SK-N-SH treated with all-trans-retinoic acid at 6 μM for 48 hours (cell line): ENCODE data around the gene F13B.

Experiments
- CREB5 ChIP-seq: fragments of 250-450 bp; sonication (Bioruptor Pico); IDR thresholded peaks from 2 replicates; pipeline ENCODE4 v1.5.1; 2020; ENCODE audit warnings: low read depth, mild to moderate bottlenecking, moderate library complexity
- ESRRG ChIP-seq: fragments of 250-450 bp; sonication (Bioruptor Pico); IDR thresholded peaks from 2 replicates; pipeline ENCODE4 v1.6.1; 2021; ENCODE audit warnings: mild to moderate bottlenecking
- SNAI2 ChIP-seq: fragments of 250-450 bp; sonication (Bioruptor Pico); IDR thresholded peaks from 2 replicates; pipeline ENCODE4 v1.5.0; 2020; ENCODE audit warnings: mild to moderate bottlenecking, moderate library complexity
- ZC3H10 ChIP-seq: fragments of 250-450 bp; sonication (Bioruptor Pico); IDR thresholded peaks from 2 replicates; pipeline ENCODE4 v1.5.1; 2021; ENCODE audit warnings: mild to moderate bottlenecking, moderate library complexity
- ZFP3 ChIP-seq: fragments of 250-450 bp; sonication (Bioruptor Pico); IDR thresholded peaks from 2 replicates; pipeline ENCODE4 v1.5.0; 2020; ENCODE audit warnings: mild to moderate bottlenecking, moderate library complexity
- ZNF70 ChIP-seq: fragments of 450-650 bp; formaldehyde crosslinking; IDR thresholded peaks from 2 replicates; pipeline ENCODE4 v1.5.0; 2020; ENCODE audit warnings: mild to moderate bottlenecking, moderate library complexity
- ZNF8 ChIP-seq: fragments of 450-650 bp; formaldehyde crosslinking; IDR thresholded peaks from 2 replicates; pipeline ENCODE4 v1.5.0; 2020; ENCODE audit warnings: mild to moderate bottlenecking, moderate library complexity

GRCh38 chr1:196993916-196994315, 73.1 kb downstream of the F13B start:
- TF ChIP-seq ZNF70 = no peak
- TF ChIP-seq SNAI2 (CRISPR knock-in tag) = no peak
- no peak for TF ChIP-seq ZNF8 (CRISPR knock-in tag)
- TF ChIP-seq ZC3H10 (CRISPR knock-in tag) = no peak
- TF ChIP-seq CREB5 (CRISPR knock-in tag) = no peak
- no peak for TF ChIP-seq ESRRG (CRISPR knock-in tag)
- no peak for TF ChIP-seq ZFP3
